ENCODE measurements around the gene RARB.

The RARB gene

GRCh38 chr3:25585361-25586166, 157.5 kb downstream of the RARB start:
- TF ChIP-seq CTCF (conservative IDR thresholded peaks at IDR 0.05; ENCODE audit: low read length): no peak
- no peak overlapping the region for H3K4me3 ChIP-seq (ENCODE audit: low read length)
- no peak for DNase-seq (ENCODE audit: low read depth)

- DNase-seq (ENCODE audit: low read depth): no peak
- H3K4me3 ChIP-seq (ENCODE audit: low read length): no peak overlapping the region
- no peak for TF ChIP-seq CTCF (conservative IDR thresholded peaks at IDR 0.05; ENCODE audit: low read length)
Observed at GRCh38 chr3:25586167-25586505, 158.1 kb downstream of the RARB start.

GRCh38 chr3:25586553-25586952, 158.5 kb downstream of the RARB start:
- no peak overlapping the region for H3K4me3 ChIP-seq (ENCODE audit: low read length)
- no peak for DNase-seq (ENCODE audit: low read depth)
- TF ChIP-seq CTCF (conservative IDR thresholded peaks at IDR 0.05; ENCODE audit: low read length): no peak

GRCh38 chr3:25587094-25587493, 159.0 kb downstream of the RARB start:
- DNase-seq (ENCODE audit: low read depth): no peak
- TF ChIP-seq CTCF (conservative IDR thresholded peaks at IDR 0.05; ENCODE audit: low read length): no peak
- H3K4me3 ChIP-seq (ENCODE audit: low read length): no peak overlapping the region

- no peak overlapping the region for H3K4me3 ChIP-seq (ENCODE audit: low read length)
- DNase-seq (ENCODE audit: low read depth): no peak
- no peak for TF ChIP-seq CTCF (conservative IDR thresholded peaks at IDR 0.05; ENCODE audit: low read length)
Observed at GRCh38 chr3:25587526-25587925, 159.5 kb downstream of the RARB start.

- TF ChIP-seq CTCF (conservative IDR thresholded peaks at IDR 0.05; ENCODE audit: low read length): no peak
Observed at GRCh38 chr3:25587975-25588374, 159.9 kb downstream of the RARB start.

GRCh38 chr3:25588441-25589103, 160.5 kb downstream of the RARB start:
- DNase-seq (ENCODE audit: low read depth): no peak
- H3K4me3 ChIP-seq (ENCODE audit: low read length): no peak overlapping the region
- TF ChIP-seq CTCF (conservative IDR thresholded peaks at IDR 0.05; ENCODE audit: low read length): no peak

More at GRCh38 chr3:25587975-25588374, 159.9 kb downstream of the RARB start:
- DNase-seq (ENCODE audit: low read depth): no peak
- H3K4me3 ChIP-seq (ENCODE audit: low read length): no peak overlapping the region
